HPDE6-E6E7 (cell line): ENCODE data around the gene THSD7A.

Source experiments
- DNase-seq: peaks from one replicate; pipeline ENCODE4 v3.0.0; 2011; ENCODE audit warnings: missing footprints; ENCODE audit errors: extremely low spot score

THSD7A gene

DNA sequence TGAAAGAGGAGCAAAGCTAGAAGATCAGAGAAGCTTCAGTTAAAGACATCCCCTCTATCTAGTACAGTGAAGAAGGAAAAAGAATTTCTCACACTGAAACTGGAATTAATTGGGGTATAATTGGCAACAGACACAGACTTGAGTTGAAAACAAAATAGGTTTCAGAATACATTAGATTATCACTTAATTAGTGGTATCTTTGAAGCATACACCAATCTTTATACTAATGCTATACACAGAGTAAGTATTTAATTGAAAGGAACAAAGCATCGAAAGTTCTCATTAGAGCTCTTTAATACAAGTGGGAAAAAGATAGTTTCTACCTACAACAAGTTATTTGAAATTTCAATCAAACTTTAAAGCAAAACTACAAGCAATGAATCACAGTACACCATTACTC is 128.2 kb downstream of the THSD7A start:
- DNase-seq, result no peak

DNA sequence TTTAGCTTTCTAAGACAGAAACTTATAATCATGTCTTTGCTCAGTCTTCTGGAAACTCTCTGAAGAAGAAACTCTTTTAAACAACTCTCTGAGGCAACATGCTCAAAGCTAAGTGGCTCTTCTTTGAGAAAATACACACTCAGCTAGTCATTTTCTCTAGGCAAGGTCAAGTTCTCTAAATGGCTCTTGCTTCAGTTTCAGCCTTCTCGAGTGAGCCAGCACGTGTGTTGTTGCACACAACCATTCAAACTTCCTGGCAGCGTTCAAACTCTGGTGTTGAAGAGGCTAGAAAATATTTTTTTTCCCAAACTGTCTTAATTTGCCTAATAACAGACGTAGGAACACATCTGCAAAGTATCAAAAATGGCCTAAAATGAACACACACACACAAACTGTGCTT is 129.1 kb downstream of the THSD7A start:
- no peak for DNase-seq

DNA sequence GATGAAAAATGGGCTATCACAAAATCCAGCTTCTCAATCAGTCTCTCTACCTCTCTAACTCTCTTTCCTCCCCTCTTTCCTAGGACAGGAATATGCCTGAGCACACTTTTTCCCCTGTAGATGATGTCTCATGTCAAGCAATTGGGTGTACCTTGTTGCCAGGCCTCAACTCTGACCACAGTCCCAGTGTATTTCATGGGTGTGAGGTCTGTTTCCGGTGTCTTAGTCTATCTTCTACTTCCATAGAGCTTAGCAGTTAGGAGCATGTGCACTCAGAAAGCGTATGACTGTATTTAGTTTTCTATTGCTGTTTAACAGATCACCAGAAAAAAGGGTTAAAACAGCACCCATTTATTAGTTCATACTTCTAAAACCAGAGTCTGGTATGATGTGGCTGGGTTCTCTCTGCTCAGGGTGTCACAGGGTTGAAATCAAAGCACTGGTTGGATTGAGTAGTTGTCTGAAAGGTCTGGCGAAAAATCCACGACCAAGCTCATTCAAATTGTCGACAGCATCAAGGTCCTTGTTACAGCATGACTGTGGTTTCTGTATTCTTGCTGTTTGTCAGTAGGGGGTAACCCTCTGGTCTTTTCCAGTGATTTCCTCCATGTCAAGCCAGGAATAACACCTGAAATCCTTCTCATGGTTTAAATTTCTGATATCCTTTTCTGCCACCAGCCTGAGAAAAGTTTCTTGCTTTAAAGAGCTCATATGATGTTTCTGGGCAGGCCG is 130.0 kb downstream of the THSD7A start:
- no peak for DNase-seq

DNA sequence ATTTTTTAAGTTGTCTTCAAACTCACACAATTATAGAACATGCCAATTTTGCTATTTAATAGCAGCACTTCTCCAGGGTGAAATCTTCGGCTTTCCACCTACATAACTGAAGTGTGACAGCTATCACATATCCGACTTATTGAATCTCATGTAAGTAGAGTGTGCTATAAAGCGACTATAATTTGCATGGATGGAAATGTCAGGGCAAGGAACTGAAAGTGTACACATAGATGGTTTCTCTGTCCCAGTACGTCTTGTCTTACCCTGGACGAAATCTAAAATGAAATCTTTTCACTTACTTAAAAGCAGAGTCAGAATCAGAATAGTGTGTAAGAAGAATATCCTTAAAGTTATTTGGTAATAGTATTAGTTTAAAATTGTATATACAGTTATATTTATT is 132.3 kb downstream of the THSD7A start:
- no peak for DNase-seq

DNA sequence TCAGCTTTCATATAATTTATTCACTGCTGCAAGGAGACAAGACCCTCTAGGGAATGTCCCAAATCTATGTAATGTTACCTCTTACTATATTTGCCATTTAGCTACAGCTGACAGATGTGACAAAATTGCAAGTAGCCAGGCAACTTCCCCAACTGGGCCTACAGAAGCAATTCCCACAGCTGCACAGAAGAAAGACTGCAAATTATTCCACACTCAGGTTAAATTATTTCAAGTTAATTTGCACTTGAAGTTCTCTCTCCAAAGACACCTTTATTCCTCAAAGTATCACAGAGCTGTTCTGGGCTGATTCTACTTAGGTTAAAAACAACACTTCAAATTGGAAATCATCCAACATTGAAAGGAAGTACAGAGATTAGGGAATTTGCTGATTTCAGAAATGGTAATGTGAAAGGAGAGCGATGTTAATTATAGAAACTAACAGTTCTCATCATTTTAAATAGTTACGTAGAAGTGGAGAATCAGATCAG is 133.6 kb downstream of the THSD7A start:
- DNase-seq, result no peak

DNA sequence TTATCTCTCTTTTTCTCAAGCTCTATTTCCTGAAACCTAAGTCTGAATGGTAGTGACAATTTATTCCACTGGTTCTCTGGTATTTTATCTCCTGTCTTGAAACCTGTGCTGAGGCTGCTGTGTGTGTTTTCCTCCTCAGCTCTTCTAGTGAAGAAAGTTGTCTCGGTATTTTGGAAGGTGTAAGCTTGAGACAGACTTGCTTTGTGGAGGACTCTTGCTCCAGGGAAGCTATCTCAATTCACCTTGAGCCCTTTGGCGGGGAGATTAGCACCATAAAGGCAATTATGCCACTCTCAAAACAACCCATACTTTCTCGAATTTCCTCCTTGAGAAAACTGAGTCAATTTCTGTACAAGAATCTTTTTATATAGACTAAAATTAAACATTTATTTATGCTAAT is 141.6 kb downstream of the THSD7A start:
- DNase-seq, result no peak

DNA sequence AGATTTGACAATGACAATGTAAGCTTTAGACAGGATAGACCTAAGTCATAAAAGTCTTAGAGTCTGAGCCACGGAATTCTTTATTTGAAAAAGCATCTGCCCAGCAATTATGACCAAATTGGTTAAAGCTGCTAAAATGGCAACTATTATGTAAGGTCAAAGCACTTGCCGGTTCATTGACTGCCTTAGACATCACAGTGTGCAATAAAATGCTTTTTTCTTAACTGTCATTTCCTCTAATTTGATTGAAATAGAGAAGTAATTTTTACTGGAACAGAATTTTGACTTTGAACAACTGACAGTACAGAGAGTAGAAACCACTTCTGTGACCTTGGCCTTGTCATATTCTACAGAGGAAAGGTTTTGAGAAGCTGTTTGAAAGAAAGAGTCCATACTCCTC is 142.9 kb downstream of the THSD7A start:
- DNase-seq, result no peak

DNA sequence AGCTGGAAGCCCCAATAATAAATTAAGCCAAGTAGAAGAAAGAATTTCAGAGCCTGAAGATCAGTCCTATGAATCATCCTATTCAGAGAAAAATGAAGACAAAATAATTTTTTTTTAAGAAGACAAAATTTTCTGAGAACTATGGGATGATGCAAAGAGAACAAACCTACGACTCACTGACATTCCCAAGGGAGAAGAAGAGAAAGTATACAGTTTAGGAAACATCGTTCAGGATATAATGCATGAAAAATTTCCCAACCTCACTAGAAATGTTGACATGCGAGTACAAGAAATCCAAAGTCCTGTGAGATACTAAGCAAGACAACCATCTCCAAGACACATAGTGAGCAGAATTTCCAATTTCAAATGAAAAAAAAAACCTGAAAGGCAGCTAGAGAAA is 150.5 kb downstream of the THSD7A start:
- no peak for DNase-seq

DNA sequence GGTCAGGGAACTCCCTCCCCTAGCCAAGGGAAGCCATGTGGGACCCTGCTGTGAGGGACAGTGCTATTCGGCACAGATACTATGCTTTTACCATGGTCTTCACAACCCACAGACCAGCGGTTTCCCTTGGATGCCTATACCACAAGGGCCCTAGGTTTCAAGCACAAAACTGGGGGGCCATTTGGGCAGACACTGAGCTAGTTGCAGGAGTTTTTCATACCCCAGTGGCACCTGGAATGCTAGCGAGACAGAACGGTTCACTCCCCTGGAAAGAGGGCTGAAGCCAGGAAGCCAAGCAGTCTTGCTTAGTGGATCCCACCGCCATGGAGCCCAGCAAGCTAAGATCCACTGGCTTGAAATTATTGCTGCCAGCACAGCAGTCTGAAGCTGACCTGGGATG is 156.8 kb downstream of the THSD7A start:
- no peak for DNase-seq

DNA sequence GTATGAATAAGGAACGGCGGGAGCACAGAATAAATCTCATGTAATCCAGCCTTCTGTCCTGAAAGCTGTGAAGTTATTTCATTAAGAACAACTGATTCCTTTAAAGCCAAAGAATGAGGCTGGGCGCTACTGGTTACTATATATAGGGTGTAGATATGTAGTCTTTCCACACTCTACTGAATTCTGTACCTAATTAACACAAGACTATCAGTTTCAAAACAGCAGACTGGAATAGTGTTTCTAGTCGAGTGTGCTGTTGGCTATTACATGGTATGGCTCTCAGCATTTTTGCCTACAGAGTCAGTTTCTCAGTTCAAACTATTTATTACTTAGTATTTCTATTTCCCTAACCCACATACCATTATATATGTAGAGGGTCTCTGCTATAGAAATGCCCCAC is 163.3 kb downstream of the THSD7A start:
- DNase-seq, result no peak

DNA sequence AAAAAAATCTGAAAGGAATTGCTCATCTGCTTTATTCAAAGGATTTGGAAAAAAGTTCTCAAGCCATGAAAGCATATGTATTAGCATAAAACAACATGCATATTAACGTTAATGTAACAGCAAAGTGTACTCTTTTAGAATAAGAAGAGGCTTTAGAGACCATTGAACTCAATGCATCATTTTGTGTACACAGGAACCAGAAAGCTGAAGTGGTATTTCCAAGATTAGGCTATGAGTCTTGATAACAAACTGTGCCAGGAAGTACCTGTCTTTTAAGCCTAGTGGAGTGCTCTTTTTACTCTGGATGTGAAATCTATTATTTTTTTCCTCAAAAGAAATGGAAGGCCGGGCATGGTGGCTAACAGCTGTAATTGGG is 164.2 kb downstream of the THSD7A start:
- DNase-seq, result no peak

DNA sequence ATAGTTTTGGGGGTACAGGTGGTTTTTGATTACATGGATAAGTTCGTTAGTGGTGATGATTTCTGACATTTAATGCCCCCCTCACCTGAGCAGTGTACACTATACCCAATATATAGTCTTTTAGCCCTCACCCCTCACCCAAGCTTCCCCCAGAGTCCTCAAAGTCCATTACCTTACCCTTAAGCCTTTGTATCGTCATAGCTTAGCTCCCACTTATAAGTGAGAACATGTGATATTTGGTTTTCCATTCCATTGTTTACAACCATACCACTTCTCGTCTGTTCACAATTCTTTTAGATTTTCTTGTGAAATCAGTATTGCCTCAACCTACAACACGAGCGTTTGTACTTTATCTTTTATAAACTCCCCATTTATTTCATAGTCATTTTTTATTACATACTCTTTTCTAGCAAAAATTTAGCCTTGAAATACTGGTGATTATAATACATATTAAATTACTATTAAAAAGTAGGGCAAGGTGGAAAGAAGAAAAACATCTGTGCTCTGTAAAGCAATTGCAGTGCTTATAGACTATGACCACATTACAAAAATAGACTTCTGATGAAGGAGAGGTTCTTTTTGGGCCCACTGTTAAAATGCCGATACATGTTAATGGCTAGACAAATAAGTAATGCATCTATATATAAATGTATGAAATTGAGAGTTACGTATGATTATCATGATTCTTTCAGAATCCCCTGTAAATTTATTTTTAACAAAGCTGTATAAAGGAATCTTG is 164.8 kb downstream of the THSD7A start:
- DNase-seq, result no peak

DNA sequence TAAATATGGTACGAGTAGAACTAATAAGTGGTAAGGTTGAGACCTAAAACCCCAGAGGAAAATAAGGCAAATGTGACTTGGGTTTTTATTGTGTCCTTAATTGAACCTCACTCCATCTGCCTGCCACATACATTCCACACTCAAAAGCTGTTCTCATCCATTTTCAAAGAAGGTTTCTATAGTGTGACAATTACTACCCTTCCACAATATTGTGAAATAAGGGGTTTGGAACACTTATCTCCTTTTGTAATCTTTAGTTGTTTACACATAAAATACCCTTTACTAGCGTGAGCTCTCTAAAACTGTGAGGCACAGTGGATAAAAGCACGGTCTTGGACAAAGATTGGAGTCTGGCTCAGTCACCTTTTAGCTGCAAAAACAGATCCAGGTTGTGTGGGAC is 166.6 kb downstream of the THSD7A start:
- DNase-seq, result no peak

DNA sequence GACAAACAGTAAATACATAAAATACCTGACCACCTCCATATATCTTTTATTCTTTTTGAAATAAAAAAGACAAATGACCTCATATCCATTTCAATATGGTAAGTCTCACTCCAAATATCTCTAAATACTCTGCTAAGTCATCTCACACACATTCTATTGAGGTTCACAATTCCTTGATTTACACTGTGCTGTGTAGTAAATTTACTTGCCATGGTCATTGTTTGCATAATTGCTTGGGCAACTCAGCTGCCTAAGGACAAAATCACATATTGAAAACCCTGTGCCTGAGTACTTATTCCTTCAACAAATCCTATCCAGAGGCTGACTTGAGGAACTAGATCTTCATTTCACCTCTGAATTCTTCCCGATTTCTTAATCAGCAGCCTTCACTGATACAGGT is 176.4 kb downstream of the THSD7A start:
- DNase-seq, result no peak

DNA sequence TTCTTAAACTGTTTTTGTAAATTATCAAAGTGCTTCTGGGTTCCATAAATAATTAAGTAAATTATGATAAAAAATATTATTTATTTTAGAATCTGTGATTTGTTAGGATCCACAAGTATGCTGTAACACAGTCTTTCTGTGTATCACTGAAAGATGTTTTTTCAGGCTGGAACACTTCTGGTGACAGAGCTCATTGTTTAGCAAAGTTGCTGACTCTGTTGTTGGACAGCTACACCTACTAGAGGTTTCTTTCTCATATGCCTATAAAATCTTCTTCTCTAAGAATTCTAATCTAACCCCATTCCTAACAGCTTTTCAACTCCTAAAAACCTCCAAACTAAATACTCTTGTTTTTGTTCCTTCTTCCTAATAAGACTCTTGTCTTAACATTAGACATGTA is 176.8 kb downstream of the THSD7A start:
- DNase-seq, result no peak

DNA sequence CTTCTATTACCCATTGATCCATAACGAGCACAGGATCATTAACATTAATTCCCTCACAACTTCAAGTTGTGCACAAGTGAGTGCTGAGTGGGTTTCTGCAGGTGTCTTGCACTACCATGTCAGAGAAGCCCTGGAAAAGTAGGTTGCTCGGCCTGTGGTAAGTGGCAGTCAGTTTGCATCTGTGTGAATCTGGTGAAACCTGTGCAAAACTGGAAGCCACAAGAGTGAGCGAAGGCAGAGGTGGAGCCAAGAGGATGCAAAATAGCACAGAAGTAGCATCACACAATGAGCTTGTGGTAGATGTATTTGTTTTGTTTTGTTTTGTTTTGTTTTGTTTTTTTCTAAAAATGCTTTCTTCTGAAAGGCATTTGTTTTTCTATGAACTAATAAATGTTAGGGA is 181.5 kb downstream of the THSD7A start:
- no peak for DNase-seq

DNA sequence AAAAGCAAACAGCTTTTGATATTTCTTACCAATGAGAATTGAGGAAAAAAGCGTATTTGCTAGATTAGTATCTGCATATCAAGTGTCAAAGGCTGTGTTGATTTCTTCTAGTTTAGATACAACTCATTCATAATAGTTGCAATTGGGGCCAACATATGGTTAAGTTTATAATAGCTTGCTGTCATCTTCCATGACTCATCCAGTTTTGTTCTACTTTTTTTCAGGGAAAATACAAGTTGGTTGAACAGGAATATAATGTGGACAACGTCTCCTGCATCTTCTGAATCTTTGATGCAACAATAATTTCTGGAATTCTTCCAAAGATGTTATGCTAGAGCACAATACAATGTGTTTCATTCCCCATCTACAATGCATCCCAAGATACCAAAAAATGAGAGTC is 182.0 kb downstream of the THSD7A start:
- no peak for DNase-seq

DNA sequence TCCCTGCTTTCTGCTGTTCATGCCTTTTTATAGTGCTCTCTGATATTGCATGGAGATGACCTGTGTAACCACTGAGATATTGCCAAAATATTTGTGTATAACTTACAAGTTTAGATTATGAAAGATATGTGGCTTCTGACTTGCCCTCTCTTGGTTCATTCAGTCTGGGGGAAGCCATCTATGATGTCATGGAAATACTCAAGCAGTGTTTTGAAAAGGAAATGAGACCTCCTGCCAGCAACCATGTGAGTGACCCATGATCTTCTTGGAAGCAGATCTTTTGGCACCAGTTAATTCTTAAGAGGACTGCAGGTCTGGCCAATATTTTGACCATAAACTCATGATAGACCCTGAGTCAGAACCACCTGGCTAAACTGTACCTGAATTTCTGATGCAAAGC is 183.0 kb downstream of the THSD7A start:
- DNase-seq, result no peak

DNA sequence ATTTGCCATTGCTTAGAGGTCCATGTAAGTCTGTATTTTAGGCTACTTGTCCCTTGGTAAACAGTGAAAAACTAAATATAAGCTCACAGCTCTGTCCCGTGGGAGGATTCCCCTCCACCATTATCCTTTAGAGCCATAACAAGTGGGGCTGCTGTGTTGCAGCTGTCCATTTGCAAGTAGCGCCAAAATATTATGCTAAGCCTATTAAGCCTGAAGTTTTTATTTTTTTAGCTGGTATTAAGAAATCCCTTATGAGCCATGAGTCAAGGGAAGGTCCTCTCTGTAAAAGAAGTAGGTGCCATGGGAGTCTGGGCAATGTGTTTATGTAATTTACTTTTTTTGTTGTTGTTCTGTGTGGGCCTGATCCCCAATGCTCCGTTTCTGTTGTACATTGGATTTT is 183.9 kb downstream of the THSD7A start:
- no peak for DNase-seq

DNA sequence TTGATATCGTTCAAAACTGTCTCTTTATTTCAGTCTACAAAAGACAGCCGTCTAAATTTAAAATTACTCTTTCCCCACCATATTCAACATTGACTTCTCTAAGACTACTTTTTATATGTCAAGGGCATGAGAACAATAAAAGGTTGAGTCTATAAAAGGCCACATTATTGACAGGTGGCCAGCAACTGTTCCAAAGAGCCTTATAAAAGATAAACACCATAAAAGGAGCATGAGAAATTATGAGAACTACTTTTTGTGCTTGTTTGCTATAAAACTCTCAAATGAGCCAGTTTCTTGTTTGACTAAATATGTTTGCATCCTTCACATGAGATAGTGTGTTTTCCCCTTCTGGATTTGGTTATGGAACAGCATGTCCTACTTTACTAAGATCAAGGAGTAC is 189.2 kb downstream of the THSD7A start:
- no peak for DNase-seq

DNA sequence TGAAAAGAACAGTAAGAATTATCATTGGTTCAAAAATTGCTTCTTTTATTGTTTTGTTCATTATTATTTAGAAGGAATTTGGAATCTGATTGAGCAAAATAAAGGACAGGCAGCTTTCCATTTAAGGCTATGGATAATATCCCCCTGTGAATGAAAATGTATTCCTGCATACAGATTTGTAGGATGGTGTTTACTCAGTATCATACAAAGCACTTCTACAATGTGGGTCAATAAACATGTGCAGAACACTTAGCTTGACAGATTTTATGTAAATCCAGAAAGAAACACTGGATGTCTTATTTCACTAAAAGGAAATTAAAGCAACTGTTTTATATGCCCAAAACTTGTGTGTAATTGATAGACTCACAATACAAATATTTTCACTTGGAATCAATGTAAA is 189.7 kb downstream of the THSD7A start:
- DNase-seq, result no peak

DNA sequence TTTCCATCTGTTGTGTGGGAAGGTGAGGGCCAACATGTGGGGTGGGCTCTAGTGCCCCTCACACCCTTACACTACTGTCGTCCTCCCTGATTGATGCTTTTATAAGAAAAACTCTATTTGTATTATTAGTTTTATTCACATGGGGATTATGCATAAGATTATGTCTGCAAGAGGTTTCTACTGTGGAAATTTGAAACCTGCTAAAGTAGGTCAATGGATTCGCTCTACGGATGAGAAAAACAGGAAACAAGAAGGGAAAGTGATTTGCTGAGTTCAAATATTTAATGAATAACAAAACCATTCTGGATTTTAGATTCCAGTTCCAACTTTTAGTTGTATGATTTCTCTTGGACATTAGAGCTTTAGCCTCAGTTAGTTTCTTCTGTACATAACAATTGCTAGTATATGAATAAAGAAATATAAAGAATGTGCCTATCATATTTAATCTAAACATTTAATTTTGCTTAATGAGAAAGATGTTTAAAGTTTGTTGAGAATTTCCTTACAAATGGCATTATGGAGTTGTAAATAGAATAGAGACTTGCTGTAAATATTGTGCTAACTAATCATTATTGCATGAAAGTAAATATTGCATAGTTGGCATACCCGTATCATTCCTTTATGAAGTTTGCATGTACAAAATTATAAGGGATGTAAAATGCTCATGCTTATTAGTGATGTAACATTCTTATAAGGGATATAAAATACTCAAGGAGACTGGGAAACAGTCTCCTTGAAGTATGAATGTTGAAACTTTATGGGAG is 193.8 kb downstream of the THSD7A start:
- DNase-seq, result no peak

DNA sequence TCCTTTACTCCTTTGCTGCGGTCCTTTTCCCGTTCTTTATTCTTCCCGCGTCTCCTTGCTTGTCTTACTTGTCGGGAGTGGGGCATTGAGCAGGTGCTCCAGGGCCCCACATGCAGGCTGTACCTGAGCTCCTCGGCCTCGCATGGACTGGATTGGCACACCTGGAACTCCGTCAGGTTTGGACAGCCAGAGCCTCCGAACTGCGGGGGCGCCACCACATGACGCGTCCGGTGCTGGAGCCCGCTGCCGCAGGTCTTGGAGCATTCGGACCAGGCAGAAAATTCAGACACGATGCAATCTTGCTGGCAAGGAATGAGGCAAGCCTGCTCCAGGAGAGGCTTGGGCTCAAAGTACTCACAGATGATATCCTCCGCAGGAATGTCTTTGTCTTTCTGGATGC is 195.7 kb downstream of the THSD7A start:
- DNase-seq, result no peak
